A549 (cell line): ENCODE measurements around the gene PIGU. TPM values are rescaled to one million over a fixed set of nuclear protein-coding genes. Genes with fewer than 3 reads are reported as not detected.

Source experiments
- ATAC-seq, 2 experiments: fragments of 200-7000 bp in 1 of 2; fragments of >200 bp in 1 of 2; cut with Nextera tagmentation in 1 of 2; cut with Tn5 transposase in 1 of 2; 3 replicates each; pipeline versions ENCODE4 v1.8.0 to v1.9.1; 2018 to 2020; ENCODE audit warnings: mild to moderate bottlenecking in 1 of 2, moderate library complexity in 1 of 2
- CTCF ChIA-PET: fragments of 300-600 bp; sonication (Branson Sonifier 250); formaldehyde crosslinking; extraction: SDS; loops from one replicate; lab custom pipeline; 2021; ENCODE audit warnings: antibody characterized with exemption, inconsistent platforms; lab: Yijun Ruan, JAX
- POLR2A ChIA-PET: fragments of 350-600 bp; formaldehyde crosslinking; extraction: SDS; loops from one replicate; lab custom pipeline; 2021; ENCODE audit warnings: antibody characterized with exemption, inconsistent platforms; lab: Yijun Ruan, JAX
- DNase-seq, 2 experiments: peaks; one replicate each; pipeline versions ENCODE4 v3.0.0 to v3.0.0-alpha.2; 2011 to 2016; ENCODE audit warnings: low read depth in 1 of 2, low spot score in 1 of 2
- FAIRE-seq: peaks from 2 replicates; lab custom pipeline; 2011; peaks lifted over from hg19 to GRCh38; lab: Jason Lieb, UNC
- H3K27ac ChIP-seq, 2 experiments: fragments of >200 bp; sonication (Bioruptor Twin); formaldehyde crosslinking; 3 replicates each; pipeline ENCODE4 v1.5.1; 2016 to 2017
- H3K4me1 ChIP-seq: fragments of >200 bp; sonication (Bioruptor Twin); formaldehyde crosslinking; 3 replicates; pipeline ENCODE4 v1.6.1; 2016
- H3K4me2 ChIP-seq: fragments of >200 bp; sonication (Bioruptor Twin); formaldehyde crosslinking; 3 replicates; pipeline ENCODE4 v1.6.1; 2016
- H3K4me3 ChIP-seq: fragments of >200 bp; sonication (Bioruptor Twin); formaldehyde crosslinking; 3 replicates; pipeline ENCODE4 v1.5.1; 2016
- H3K9me3 ChIP-seq: fragments of >200 bp; sonication (Bioruptor Twin); formaldehyde crosslinking; 3 replicates; pipeline ENCODE4 v1.6.1; 2016
- CBX2 ChIP-seq: fragments of 200-600 bp; sonication (generic); IDR thresholded peaks from 2 replicates; pipeline ENCODE4 v1.6.1; 2016; ENCODE audit warnings: low read depth, mild to moderate bottlenecking, borderline replicate concordance
- CBX8 ChIP-seq: fragments of 200-600 bp; sonication (generic); IDR thresholded peaks from 2 replicates; pipeline ENCODE4 v1.6.1; 2016
- CEBPB ChIP-seq, 2 experiments: fragments of >200 bp in 1 of 2; sonication (Bioruptor Twin) in 1 of 2; formaldehyde crosslinking in 1 of 2; IDR thresholded peaks; 2 replicates each; pipeline ENCODE4 v1.6.1; 2012 to 2016
- CHD2 ChIP-seq: fragments of 150-350 bp; IDR thresholded peaks from 2 replicates; pipeline ENCODE4 v1.6.1; 2014; ENCODE audit warnings: low read length; ENCODE audit not compliant: partially characterized antibody
- ELK1 ChIP-seq: fragments of 150-350 bp; IDR thresholded peaks from 2 replicates; pipeline ENCODE4 v1.6.1; 2014; ENCODE audit warnings: low read depth, mild to moderate bottlenecking, low read length
- ESRRA ChIP-seq: fragments of 150-350 bp; IDR thresholded peaks from 2 replicates; pipeline ENCODE4 v1.6.1; 2014; ENCODE audit warnings: mild to moderate bottlenecking, low read length, borderline replicate concordance
- FOXS1 ChIP-seq: fragments of 250-450 bp; sonication (Bioruptor Pico); IDR thresholded peaks from 2 replicates; pipeline ENCODE4 v1.5.0; 2020; ENCODE audit warnings: mild to moderate bottlenecking, moderate library complexity
- HDAC2 ChIP-seq: fragments of 200-600 bp; sonication (generic); IDR thresholded peaks from 2 replicates; pipeline ENCODE4 v1.6.1; 2016
- HEYL ChIP-seq: fragments of 250-450 bp; sonication (Bioruptor Pico); IDR thresholded peaks from 2 replicates; pipeline ENCODE4 v1.8.0; 2021; ENCODE audit warnings: mild to moderate bottlenecking, moderate library complexity
- HMGXB4 ChIP-seq: fragments of 250-450 bp; sonication (Bioruptor Pico); IDR thresholded peaks from 2 replicates; pipeline ENCODE4 v1.5.0; 2021; ENCODE audit warnings: mild to moderate bottlenecking, moderate library complexity, borderline replicate concordance
- JUN ChIP-seq, 2 experiments: fragments of >200 bp; sonication (Bioruptor Twin); formaldehyde crosslinking; IDR thresholded peaks; 2 replicates in 1 of 2; 3 replicates in 1 of 2; pipeline ENCODE4 v1.6.1; 2016 to 2017
- KDM1A ChIP-seq: fragments of 200-600 bp; sonication (generic); IDR thresholded peaks from 2 replicates; pipeline ENCODE4 v1.6.1; 2016; ENCODE audit warnings: low read depth, mild to moderate bottlenecking
- MAFK ChIP-seq: fragments of 450-650 bp; IDR thresholded peaks from 2 replicates; pipeline ENCODE4 v1.6.1; 2014; ENCODE audit not compliant: partially characterized antibody
- MAZ ChIP-seq: fragments of 150-350 bp; IDR thresholded peaks from 2 replicates; pipeline ENCODE4 v1.6.1; 2014; ENCODE audit warnings: antibody characterized with exemption, low read depth, low read length, borderline replicate concordance
- NFE2L2 ChIP-seq: fragments of 150-350 bp; conservative IDR thresholded peaks from 2 replicates; pipeline ENCODE4 v1.6.1; 2014; ENCODE audit warnings: low read length
- NPAS2 ChIP-seq: fragments of 250-450 bp; sonication (Bioruptor Pico); IDR thresholded peaks from 2 replicates; pipeline ENCODE4 v1.8.0; 2022; ENCODE audit warnings: mild to moderate bottlenecking, moderate library complexity, borderline replicate concordance
- POLR2A ChIP-seq: IDR thresholded peaks from 2 replicates; pipeline ENCODE4 v1.6.1; 2012; ENCODE audit warnings: mild to moderate bottlenecking, low read length
- POLR2AphosphoS2 ChIP-seq: conservative IDR thresholded peaks from 2 replicates; pipeline ENCODE4 v1.6.1; 2012; ENCODE audit warnings: low read length, improper control_type of control experiment, inconsistent platforms
- RAD21 ChIP-seq, 2 experiments: fragments of >200 bp in 1 of 2; sonication (Bioruptor Twin) in 1 of 2; formaldehyde crosslinking in 1 of 2; IDR thresholded peaks in 1 of 2; conservative IDR thresholded peaks in 1 of 2; 2 replicates in 1 of 2; 3 replicates in 1 of 2; pipeline ENCODE4 v1.6.1; 2012 to 2018; ENCODE audit warnings: inconsistent platforms in 1 of 2
- RFX5 ChIP-seq: fragments of 450-650 bp; IDR thresholded peaks from 2 replicates; pipeline ENCODE4 v1.7.1; 2014; ENCODE audit warnings: antibody characterized with exemption, mild to moderate bottlenecking, moderate library complexity
- RNF2 ChIP-seq: fragments of 200-600 bp; sonication (generic); IDR thresholded peaks from 2 replicates; pipeline ENCODE4 v1.6.1; 2016; ENCODE audit warnings: low read depth, mild to moderate bottlenecking, antibody characterized with exemption, moderate library complexity, borderline replicate concordance
- SREBF2 ChIP-seq: fragments of 450-650 bp; IDR thresholded peaks from 2 replicates; pipeline ENCODE4 v1.6.1; 2014; ENCODE audit warnings: mild to moderate bottlenecking, moderate library complexity
- ZSCAN20 ChIP-seq: fragments of 250-450 bp; sonication (Bioruptor Pico); IDR thresholded peaks from 2 replicates; pipeline ENCODE4 v1.8.0; 2022; ENCODE audit warnings: mild to moderate bottlenecking, moderate library complexity
- WGBS: methylation state at CpG from one replicate; pipeline ENCODE4 v1.1.6; 2017; ENCODE audit errors: missing lambda C conversion rate; 5-methylcytosine and 5-hydroxymethylcytosine counted together
- polyA plus RNA-seq, 4 experiments: library from polyadenylated mRNA; depleted of rRNA in 3 of 4; stranded (reverse); fragments of >200 nt; fragmentation: RNase III in 1 of 4; extraction: RNeasy Plus Mini Kit Qiagen cat#74134 plus additional on column Dnase treatment in 1 of 4; gene quantifications; 2 replicates in 3 of 4; 3 replicates in 1 of 4; pipeline ENCODE4 v1.2.3, GENCODE V29; 2011 to 2017
- TF ChIP-seq, protein P1 (sequence below): fragments of 250-450 bp; sonication (Bioruptor Pico); IDR thresholded peaks from 2 replicates; pipeline ENCODE4 v1.5.0; 2020; ENCODE audit warnings: low read depth, mild to moderate bottlenecking, moderate library complexity
- TF ChIP-seq, protein P2 (sequence below): IDR thresholded peaks from 2 replicates; pipeline ENCODE4 v1.6.1; 2012; ENCODE audit warnings: low read depth, borderline replicate concordance

The PIGU gene
- polyA plus RNA-seq, 2 of the 4 experiments (the other 2 are of a cell fraction): 27.8 to 103 TPM

DNA sequence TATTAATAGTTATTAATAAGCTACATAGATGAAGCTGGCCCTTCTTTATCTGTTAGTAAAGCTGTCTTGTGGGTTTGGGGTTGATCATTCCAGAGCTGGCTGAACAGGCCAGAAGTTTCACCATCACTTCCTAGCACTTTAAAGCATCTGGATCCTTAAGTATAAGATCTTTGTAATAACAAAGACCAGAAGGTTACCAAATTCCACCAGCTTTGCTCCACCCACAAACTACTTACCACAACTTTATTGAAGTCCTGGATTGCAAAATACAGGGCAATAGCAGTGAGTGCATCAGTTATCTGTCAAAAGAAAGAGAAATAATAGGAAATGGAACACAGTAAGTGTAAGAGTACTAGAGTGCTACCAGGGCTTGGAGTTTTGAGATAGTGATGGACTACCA is 33.0 kb downstream of the PIGU start:
- DNase-seq (no peak), ATAC-seq (no peak), FAIRE-seq (no peak)
- Histone ChIP-seq H3K27ac (no peak overlapping the region), H3K4me2 (no peak overlapping the region), H3K4me3 (no peak overlapping the region), H3K4me1 (0 out of 3 replicates have a peak, but pooled peaks cover 6% of the 10 kb centered on the region), H3K9me3 (no peaks in the 10 kb centered on the region)
- TF ChIP-seq RNF2 (no peak), HMGXB4 (CRISPR knock-in tag) (no peak), CHD2 (no peak)
- ChIA-PET CTCF (interaction anchor here (0.6 kb wide), 1 partner anchor 241 kb away, joined by 3 read pairs; no protein-coding TSS in a partner anchor), POLR2A (no interaction called here)

- whole genome bisulfite sequencing: 100% methylated on average over 1 of the region's 1 CpG
- TF ChIP-seq JUN (IDR thresholded peaks at IDR 0.05) (no peak), MAFK (no peak), ZSCAN20 (CRISPR knock-in tag) (no peak), NPAS2 (CRISPR knock-in tag) (no peak), POLR2AphosphoS2 (no peak), HEYL (CRISPR knock-in tag) (no peak), CBX2 (no peak), CBX8 (no peak), RAD21 (conservative IDR thresholded peaks at IDR 0.05 in 1 of 2, IDR thresholded peaks at IDR 0.05 in 1 of 2) (no peak), HDAC2 (no peak), POLR2A (no peak), FOXS1 (CRISPR knock-in tag) (no peak), NFE2L2 (no peak), HMGXB4 (CRISPR knock-in tag) (no peak)
- TF ChIP-seq, protein P1, sequence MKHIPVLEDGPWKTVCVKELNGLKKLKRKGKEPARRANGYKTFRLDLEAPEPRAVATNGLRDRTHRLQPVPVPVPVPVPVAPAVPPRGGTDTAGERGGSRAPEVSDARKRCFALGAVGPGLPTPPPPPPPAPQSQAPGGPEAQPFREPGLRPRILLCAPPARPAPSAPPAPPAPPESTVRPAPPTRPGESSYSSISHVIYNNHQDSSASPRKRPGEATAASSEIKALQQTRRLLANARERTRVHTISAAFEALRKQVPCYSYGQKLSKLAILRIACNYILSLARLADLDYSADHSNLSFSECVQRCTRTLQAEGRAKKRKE (CRISPR knock-in tag): no peak
- Histone ChIP-seq H3K27ac (no peak overlapping the region), H3K4me1 (peaks cover 19% of the 10 kb centered on the region), H3K4me3 (no peak overlapping the region), H3K9me3 (no peaks in the 10 kb centered on the region), H3K4me2 (no peak overlapping the region)
- no peak for ATAC-seq
- ChIA-PET CTCF (no interaction called here), POLR2A (no interaction called here)
- DNase-seq: no peak
- no peak for FAIRE-seq
These were observed 34.9 kb downstream of the PIGU start for GRCh38 chr20:34642009-34642408.

DNA sequence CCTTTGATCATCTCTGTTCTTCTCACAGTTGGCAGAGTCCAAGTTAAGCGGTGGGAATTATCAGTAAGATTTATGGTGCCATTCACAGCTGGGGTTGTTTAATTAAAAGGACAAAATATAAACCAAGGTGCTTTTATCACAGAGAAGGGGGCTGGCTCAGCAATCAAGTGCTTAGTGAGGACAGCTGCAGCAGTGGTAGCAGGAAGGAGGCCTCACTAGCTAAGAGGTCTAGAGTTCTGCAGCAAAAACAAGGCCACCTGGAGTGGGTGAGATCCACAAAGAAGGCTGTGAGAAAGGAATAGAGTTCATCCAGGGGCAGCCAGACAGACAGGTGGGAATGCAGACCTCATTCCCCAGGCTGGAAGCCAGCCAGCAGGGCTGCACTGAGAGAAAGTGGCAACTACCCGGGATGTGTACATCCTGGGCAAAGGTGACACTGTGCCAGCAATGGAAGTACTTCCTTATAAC is 37.1 kb downstream of the PIGU start:
- no peak for DNase-seq
- no peak for FAIRE-seq
- Histone ChIP-seq H3K4me1 (peaks cover 22% of the 10 kb centered on the region), H3K4me3 (no peak overlapping the region)
- CTCF ChIA-PET: interaction anchor here (0.7 to 1.5 kb wide), 4 partner anchors 10 to 130 kb away, joined by 3 to 4 read pairs (median 3); no protein-coding TSS in a partner anchor
- no peak for ATAC-seq
- TF ChIP-seq, protein P2, sequence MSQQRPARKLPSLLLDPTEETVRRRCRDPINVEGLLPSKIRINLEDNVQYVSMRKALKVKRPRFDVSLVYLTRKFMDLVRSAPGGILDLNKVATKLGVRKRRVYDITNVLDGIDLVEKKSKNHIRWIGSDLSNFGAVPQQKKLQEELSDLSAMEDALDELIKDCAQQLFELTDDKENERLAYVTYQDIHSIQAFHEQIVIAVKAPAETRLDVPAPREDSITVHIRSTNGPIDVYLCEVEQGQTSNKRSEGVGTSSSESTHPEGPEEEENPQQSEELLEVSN: no peak
- no peak for TF ChIP-seq RAD21 (conservative IDR thresholded peaks at IDR 0.05 in 1 of 2, IDR thresholded peaks at IDR 0.05 in 1 of 2)
- no peak for TF ChIP-seq ESRRA
- no peak for TF ChIP-seq RFX5
- TF ChIP-seq SREBF2: no peak
- TF ChIP-seq CEBPB (IDR thresholded peaks at IDR 0.05): no peak
- no peak for TF ChIP-seq KDM1A
- TF ChIP-seq MAZ: no peak
- TF ChIP-seq ELK1: no peak
- TF ChIP-seq, all 56 proteins: peak for 0
- no peak overlapping the region for H3K4me2 ChIP-seq
- H3K9me3 ChIP-seq: no peaks in the 10 kb centered on the region
- POLR2A ChIA-PET: interaction anchor here (0.5 kb wide), 1 partner anchor 172 kb away, joined by 5 read pairs; no protein-coding TSS in a partner anchor
- 56% methylated on average over 2 of the region's 2 CpGs for WGBS
- H3K27ac ChIP-seq: no peak overlapping the region
